HG03025 (cell line): Measurements from ENCODE around the gene PXMP4.

Experiments used
- ATAC-seq: cut with Tn5 transposase; IDR thresholded peaks from one replicate; pipeline ENCODE4 v1.9.1; 2021; ENCODE audit warnings: mild to moderate bottlenecking, moderate library complexity; ENCODE audit not compliant: unreplicated experiment, low FRiP score

The PXMP4 gene

GRCh38 chr20:33658510-33658909 is 61.6 kb downstream of the PXMP4 start:
- no peak for ATAC-seq

- ATAC-seq, result no peak
Observed at GRCh38 chr20:33657704-33658095, 62.4 kb downstream of the PXMP4 start.

GRCh38 chr20:33656783-33657703 is 63.1 kb downstream of the PXMP4 start:
- ATAC-seq, result no peak

GRCh38 chr20:33656010-33656782 is 63.9 kb downstream of the PXMP4 start:
- no peak for ATAC-seq

- no peak for ATAC-seq
Observed at GRCh38 chr20:33655164-33655563, 64.9 kb downstream of the PXMP4 start.

- no peak for ATAC-seq
Observed at GRCh38 chr20:33654680-33655161, 65.4 kb downstream of the PXMP4 start.

GRCh38 chr20:33653900-33654596 is 66.1 kb downstream of the PXMP4 start:
- no peak for ATAC-seq

GRCh38 chr20:33653218-33653899 is 66.8 kb downstream of the PXMP4 start:
- no peak for ATAC-seq
